GM23338 (cell line): ENCODE data around the gene ABAT. TPM values are rescaled to one million over a fixed set of nuclear protein-coding genes. Genes with fewer than 3 reads are reported as not detected.

Experiments
- ATAC-seq: fragments of 200-7000 bp; cut with Tn5 transposase; 3 replicates; pipeline ENCODE4 v1.9.1; 2020
- DNase-seq: peaks from one replicate; pipeline ENCODE4 v3.0.0-alpha.2; 2015; ENCODE audit warnings: low spot score
- H2AFZ ChIP-seq: fragments of 200-600 bp; sonication (generic); 2 replicates; pipeline ENCODE4 v1.8.0; 2016; ENCODE audit warnings: antibody characterized with exemption, mild to moderate bottlenecking, moderate library complexity
- H3F3A ChIP-seq: fragments of 200-600 bp; sonication (generic); replicated peaks from 2 replicates; pipeline ENCODE4 v1.8.0; 2017; ENCODE audit warnings: antibody characterized with exemption, mixed run types, low read depth
- H3K27ac ChIP-seq: fragments of 200-600 bp; sonication (generic); 2 replicates; pipeline ENCODE4 v1.6.1; 2016; ENCODE audit warnings: low read depth
- H3K27me3 ChIP-seq: fragments of 200-600 bp; sonication (generic); 2 replicates; pipeline ENCODE4 v1.8.0; 2016; ENCODE audit warnings: mild to moderate bottlenecking, mixed run types, moderate library complexity; ENCODE audit not compliant: insufficient read depth
- H3K36me3 ChIP-seq: fragments of 200-600 bp; sonication (generic); 2 replicates; pipeline ENCODE4 v1.8.0; 2016; ENCODE audit warnings: mild to moderate bottlenecking; ENCODE audit not compliant: insufficient read depth
- H3K4me1 ChIP-seq: fragments of 200-600 bp; sonication (generic); 2 replicates; pipeline ENCODE4 v1.8.0; 2016; ENCODE audit warnings: mild to moderate bottlenecking, moderate library complexity; ENCODE audit not compliant: insufficient read depth
- H3K4me2 ChIP-seq: fragments of 200-600 bp; sonication (generic); 2 replicates; pipeline ENCODE4 v1.7.1; 2017; ENCODE audit warnings: mixed run types
- H3K4me3 ChIP-seq: fragments of 200-600 bp; sonication (generic); 2 replicates; pipeline ENCODE4 v1.6.1; 2016; ENCODE audit warnings: mixed run types
- H3K79me2 ChIP-seq: fragments of 200-600 bp; sonication (generic); replicated peaks from 2 replicates; pipeline ENCODE4 v1.8.0; 2017; ENCODE audit warnings: mild to moderate bottlenecking; ENCODE audit not compliant: insufficient read depth
- H3K9me2 ChIP-seq: fragments of 200-600 bp; sonication (generic); 2 replicates; pipeline ENCODE4 v1.8.0; 2017; ENCODE audit not compliant: insufficient read depth
- H4K20me1 ChIP-seq: fragments of 200-600 bp; sonication (generic); replicated peaks from 2 replicates; pipeline ENCODE4 v1.8.0; 2017; ENCODE audit warnings: mild to moderate bottlenecking; ENCODE audit not compliant: insufficient read depth
- H3K27ac Mint-ChIP-seq: 2 replicates; pipeline ENCODE4 v1.8.0; 2020; ENCODE audit warnings: inconsistent platforms, mild to moderate bottlenecking, moderate library complexity, mixed read lengths
- H3K27me3 Mint-ChIP-seq: 3 replicates; pipeline ENCODE4 v1.8.0; 2022; ENCODE audit warnings: low read depth, mild to moderate bottlenecking, moderate library complexity, mixed read lengths, inconsistent platforms; ENCODE audit not compliant: insufficient read depth, poor library complexity
- H3K36me3 Mint-ChIP-seq: 3 replicates; pipeline ENCODE4 v1.8.0; 2021; ENCODE audit warnings: low read depth, mild to moderate bottlenecking, inconsistent platforms, moderate library complexity, mixed read lengths
- H3K4me1 Mint-ChIP-seq: 3 replicates; pipeline ENCODE4 v1.8.0; 2020; ENCODE audit warnings: mild to moderate bottlenecking, inconsistent platforms, mixed read lengths
- H3K4me3 Mint-ChIP-seq: 3 replicates; pipeline ENCODE4 v1.8.0; 2021; ENCODE audit warnings: moderate library complexity, mild to moderate bottlenecking, inconsistent platforms, mixed read lengths
- H3K9me3 Mint-ChIP-seq: 3 replicates; pipeline ENCODE4 v1.8.0; 2020; ENCODE audit warnings: moderate library complexity, mild to moderate bottlenecking, inconsistent platforms, mixed read lengths
- CREB1 ChIP-seq: fragments of 250-450 bp; sonication (Bioruptor Pico); IDR thresholded peaks from 2 replicates; pipeline ENCODE4 v1.5.0; 2020; ENCODE audit warnings: low read depth, mild to moderate bottlenecking, moderate library complexity
- CTCF ChIP-seq, 2 experiments: fragments of 200-600 bp in 1 of 2; sonication (generic) in 1 of 2; conservative IDR thresholded peaks; 2 replicates each; pipeline versions ENCODE4 v1.5.1 to v1.6.1; 2016 to 2017; ENCODE audit warnings: antibody characterized with exemption in 2 of 2, low read depth in 2 of 2, mild to moderate bottlenecking in 2 of 2, moderate library complexity in 1 of 2
- ETS1 ChIP-seq: IDR thresholded peaks from 2 replicates; pipeline ENCODE4 v1.6.1; 2016; ENCODE audit warnings: antibody characterized with exemption
- EZH2 ChIP-seq: fragments of 200-600 bp; sonication (generic); IDR thresholded peaks from one replicate; pipeline ENCODE4 v1.8.0; 2017; ENCODE audit warnings: antibody characterized with exemption, mild to moderate bottlenecking, low read depth; ENCODE audit not compliant: unreplicated experiment
- EZH2phosphoT487 ChIP-seq: fragments of 200-600 bp; sonication (generic); IDR thresholded peaks from one replicate; pipeline ENCODE4 v1.8.1; 2018; ENCODE audit warnings: antibody characterized with exemption; ENCODE audit not compliant: unreplicated experiment
- JUNB ChIP-seq: IDR thresholded peaks from one replicate; pipeline ENCODE4 v1.6.1; 2016; ENCODE audit warnings: antibody characterized with exemption; ENCODE audit not compliant: unreplicated experiment
- NANOG ChIP-seq: IDR thresholded peaks from 2 replicates; pipeline ENCODE4 v1.6.1; 2016; ENCODE audit warnings: antibody characterized with exemption, borderline replicate concordance
- POLR2AphosphoS5 ChIP-seq: IDR thresholded peaks from 2 replicates; pipeline ENCODE4 v1.6.1; 2016; ENCODE audit warnings: antibody characterized with exemption, low read depth
- STAT1 ChIP-seq: IDR thresholded peaks from one replicate; pipeline ENCODE4 v1.6.1; 2016; ENCODE audit warnings: antibody characterized with exemption; ENCODE audit not compliant: unreplicated experiment
- ZNF114 ChIP-seq: fragments of 250-450 bp; sonication (Bioruptor Pico); IDR thresholded peaks from 2 replicates; pipeline ENCODE4 v1.5.0; 2020; ENCODE audit warnings: mild to moderate bottlenecking, moderate library complexity
- ZNF331 ChIP-seq: fragments of 250-450 bp; sonication (Bioruptor Pico); IDR thresholded peaks from 2 replicates; pipeline ENCODE4 v1.5.0; 2020; ENCODE audit warnings: low read depth, mild to moderate bottlenecking, moderate library complexity
- ZNF462 ChIP-seq: fragments of 250-450 bp; sonication (Bioruptor Pico); IDR thresholded peaks from 2 replicates; pipeline ENCODE4 v1.5.0; 2020; ENCODE audit warnings: mild to moderate bottlenecking, moderate library complexity
- polyA plus RNA-seq: library from polyadenylated mRNA; unstranded; fragments of >200 nt; fragmentation: Nextera tagmentation; extraction: Ambion mirVana; gene quantifications from 2 replicates; pipeline ENCODE4 v1.2.1, GENCODE V29; 2016
- total RNA-seq: library from RNA; depleted of rRNA; stranded (reverse); fragments of >200 nt; shearing (Covaris generic); gene quantifications from 2 replicates; pipeline ENCODE4 v1.2.3, GENCODE V29; 2014
- TF ChIP-seq, protein P1 (sequence below): IDR thresholded peaks from one replicate; pipeline ENCODE4 v1.6.1; 2018; ENCODE audit warnings: antibody characterized with exemption; ENCODE audit not compliant: unreplicated experiment

The ABAT gene
- total and polyA plus RNA-seq, 2 experiments from 2014 or later = 4.4 to 8.8 TPM

- no peak overlapping the region for H3K4me3 Mint-ChIP-seq
- H3K4me1 Mint-ChIP-seq = no peaks in the 10 kb centered on the region
- Histone ChIP-seq H3K4me1 (no peaks in the 10 kb centered on the region), H3K79me2 (no peaks in the 10 kb centered on the region), H3K36me3 (no peaks in the 10 kb centered on the region), H2AFZ (no peak overlapping the region), H3K27me3 (no peaks in the 10 kb centered on the region), H3F3A (no peaks in the 10 kb centered on the region), H3K4me2 (no peak overlapping the region), H3K9me2 (no peaks in the 10 kb centered on the region), H3K4me3 (no peak overlapping the region), H3K27ac (no peak overlapping the region), H4K20me1 (no peaks in the 10 kb centered on the region)
- H3K36me3 Mint-ChIP-seq = peaks cover 2% of the 10 kb centered on the region; the same call in 1 of the 3 replicates
- H3K27ac Mint-ChIP-seq = no peak overlapping the region
- H3K27me3 Mint-ChIP-seq = peaks cover 1% of the 10 kb centered on the region
- no peak for DNase-seq
- peaks cover 3% of the 10 kb centered on the region; the same call in 2 of the 3 replicates for H3K9me3 Mint-ChIP-seq
- TF ChIP-seq ETS1 (no peak), STAT1 (no peak), EZH2 (no peak), NANOG (no peak), ZNF114 (no peak), CREB1 (CRISPR knock-in tag) (no peak), ZNF331 (CRISPR knock-in tag) (no peak), ZNF462 (no peak), CTCF (conservative IDR thresholded peaks at IDR 0.05; ENCODE audit: low read depth in 2 of 2) (no peak), POLR2AphosphoS5 (no peak), EZH2phosphoT487 (no peak), JUNB (no peak)
- TF ChIP-seq, protein P1, sequence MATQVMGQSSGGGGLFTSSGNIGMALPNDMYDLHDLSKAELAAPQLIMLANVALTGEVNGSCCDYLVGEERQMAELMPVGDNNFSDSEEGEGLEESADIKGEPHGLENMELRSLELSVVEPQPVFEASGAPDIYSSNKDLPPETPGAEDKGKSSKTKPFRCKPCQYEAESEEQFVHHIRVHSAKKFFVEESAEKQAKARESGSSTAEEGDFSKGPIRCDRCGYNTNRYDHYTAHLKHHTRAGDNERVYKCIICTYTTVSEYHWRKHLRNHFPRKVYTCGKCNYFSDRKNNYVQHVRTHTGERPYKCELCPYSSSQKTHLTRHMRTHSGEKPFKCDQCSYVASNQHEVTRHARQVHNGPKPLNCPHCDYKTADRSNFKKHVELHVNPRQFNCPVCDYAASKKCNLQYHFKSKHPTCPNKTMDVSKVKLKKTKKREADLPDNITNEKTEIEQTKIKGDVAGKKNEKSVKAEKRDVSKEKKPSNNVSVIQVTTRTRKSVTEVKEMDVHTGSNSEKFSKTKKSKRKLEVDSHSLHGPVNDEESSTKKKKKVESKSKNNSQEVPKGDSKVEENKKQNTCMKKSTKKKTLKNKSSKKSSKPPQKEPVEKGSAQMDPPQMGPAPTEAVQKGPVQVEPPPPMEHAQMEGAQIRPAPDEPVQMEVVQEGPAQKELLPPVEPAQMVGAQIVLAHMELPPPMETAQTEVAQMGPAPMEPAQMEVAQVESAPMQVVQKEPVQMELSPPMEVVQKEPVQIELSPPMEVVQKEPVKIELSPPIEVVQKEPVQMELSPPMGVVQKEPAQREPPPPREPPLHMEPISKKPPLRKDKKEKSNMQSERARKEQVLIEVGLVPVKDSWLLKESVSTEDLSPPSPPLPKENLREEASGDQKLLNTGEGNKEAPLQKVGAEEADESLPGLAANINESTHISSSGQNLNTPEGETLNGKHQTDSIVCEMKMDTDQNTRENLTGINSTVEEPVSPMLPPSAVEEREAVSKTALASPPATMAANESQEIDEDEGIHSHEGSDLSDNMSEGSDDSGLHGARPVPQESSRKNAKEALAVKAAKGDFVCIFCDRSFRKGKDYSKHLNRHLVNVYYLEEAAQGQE = no peak
- ATAC-seq = no peak
These were observed 67.7 kb downstream of the ABAT start for GRCh38 chr16:8742068-8742467.
